A673 (cell line): Measurements from ENCODE around the gene CTSC. TPM values are rescaled to one million over a fixed set of nuclear protein-coding genes. Genes with fewer than 3 reads are reported as not detected.

Source experiments
- BruUV-seq: library from RNA; stranded (reverse); fragments of 400-500 nt; replicated peaks from 2 replicates; lab custom pipeline; 2021; lab: Mats Ljungman, UMichigan
- CTCF ChIA-PET: fragments of 300-600 bp; sonication (Branson Sonifier 250); formaldehyde crosslinking; loops from one replicate; lab custom pipeline; 2022; ENCODE audit warnings: antibody characterized with exemption; lab: Charles Lee
- POLR2A ChIA-PET: fragments of 300-600 bp; sonication (Branson Sonifier 250); formaldehyde crosslinking; loops from one replicate; lab custom pipeline; 2022; ENCODE audit warnings: antibody characterized with exemption; ENCODE audit not compliant: low non-redundant PET; lab: Charles Lee
- DNase-seq: peaks from one replicate; pipeline ENCODE4 v3.0.0-alpha.2; 2015; ENCODE audit warnings: low spot score
- H3K27ac ChIP-seq: fragments of 200-600 bp; sonication (generic); 2 replicates; pipeline ENCODE4 v1.5.1; 2016; ENCODE audit warnings: mixed run types, low read depth, mild to moderate bottlenecking, mixed read lengths, antibody characterized with exemption, low read length; ENCODE audit not compliant: poor library complexity, severe bottlenecking
- H3K27me3 ChIP-seq: fragments of 200-600 bp; sonication (generic); replicated peaks from 2 replicates; pipeline ENCODE4 v1.6.1; 2017; ENCODE audit warnings: mixed run types, low read depth, mild to moderate bottlenecking, mixed read lengths, antibody characterized with exemption, low read length; ENCODE audit not compliant: insufficient read depth, poor library complexity
- H3K36me3 ChIP-seq: fragments of 200-600 bp; sonication (generic); 2 replicates; pipeline ENCODE4 v1.6.1; 2016; ENCODE audit warnings: mixed run types, mild to moderate bottlenecking, mixed read lengths, antibody characterized with exemption, low read length; ENCODE audit not compliant: insufficient read depth, poor library complexity, severe bottlenecking
- H3K4me1 ChIP-seq: fragments of 200-600 bp; sonication (generic); 2 replicates; pipeline ENCODE4 v1.6.1; 2017; ENCODE audit warnings: mixed run types, mild to moderate bottlenecking, mixed read lengths, antibody characterized with exemption, low read length; ENCODE audit not compliant: insufficient read depth, poor library complexity, severe bottlenecking
- H3K4me3 ChIP-seq: fragments of 200-600 bp; sonication (generic); 2 replicates; pipeline ENCODE4 v1.5.1; 2016; ENCODE audit warnings: low read depth, mixed run types, mild to moderate bottlenecking, mixed read lengths, low read length; ENCODE audit not compliant: poor library complexity, severe bottlenecking
- H3K9me3 ChIP-seq: fragments of 200-600 bp; sonication (generic); 2 replicates; pipeline ENCODE4 v1.6.1; 2016; ENCODE audit warnings: mixed run types, low read depth, mild to moderate bottlenecking, mixed read lengths, antibody characterized with exemption, low read length; ENCODE audit not compliant: poor library complexity, severe bottlenecking
- EZH2 ChIP-seq: fragments of 200-600 bp; sonication (generic); IDR thresholded peaks from 2 replicates; pipeline ENCODE4 v1.6.1; 2017; ENCODE audit warnings: borderline replicate concordance, low read depth, mild to moderate bottlenecking, mixed read lengths, antibody characterized with exemption, low read length; ENCODE audit not compliant: poor library complexity, severe bottlenecking
- intact Hi-C: fragments of 100-400 bp; cut with micrococcal nuclease; formaldehyde crosslinking; loops from one replicate; pipeline ENCODE4 v1.10.0; 2022; ENCODE audit not compliant: unreplicated experiment
- total RNA-seq: library from RNA; stranded (reverse); gene quantifications from 2 replicates; pipeline ENCODE4 v1.2.3, GENCODE V29; 2021
- TF ChIP-seq, protein P1 (sequence below): fragments of 300-800, 200-600 bp; sonication (generic); conservative IDR thresholded peaks from 2 replicates; pipeline ENCODE4 v1.5.1; 2017; ENCODE audit warnings: low read depth, mild to moderate bottlenecking, antibody characterized with exemption, low read length, moderate library complexity, mixed read lengths

The CTSC gene
- total RNA-seq, 1 experiment from 2014 or later: 116 TPM

DNA sequence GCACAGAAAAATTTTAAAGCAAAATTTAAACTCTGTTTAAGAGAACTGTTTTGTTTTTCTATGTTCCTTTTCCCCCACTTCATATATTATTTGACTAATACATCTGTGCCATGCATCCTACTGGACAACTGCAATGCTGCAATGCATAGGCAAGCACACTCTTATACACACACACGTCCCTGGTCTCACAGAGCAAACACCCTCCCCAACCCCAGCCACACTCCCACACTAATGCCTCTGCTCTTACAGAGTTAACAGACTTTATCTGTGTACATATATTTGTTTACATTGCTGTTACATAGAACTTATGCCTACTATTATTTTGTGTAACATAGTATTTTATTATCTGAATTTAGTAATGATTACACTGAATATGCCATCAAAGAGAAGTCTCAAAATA, 25.5 kb upstream of the CTSC start:
- TF ChIP-seq, protein P1, sequence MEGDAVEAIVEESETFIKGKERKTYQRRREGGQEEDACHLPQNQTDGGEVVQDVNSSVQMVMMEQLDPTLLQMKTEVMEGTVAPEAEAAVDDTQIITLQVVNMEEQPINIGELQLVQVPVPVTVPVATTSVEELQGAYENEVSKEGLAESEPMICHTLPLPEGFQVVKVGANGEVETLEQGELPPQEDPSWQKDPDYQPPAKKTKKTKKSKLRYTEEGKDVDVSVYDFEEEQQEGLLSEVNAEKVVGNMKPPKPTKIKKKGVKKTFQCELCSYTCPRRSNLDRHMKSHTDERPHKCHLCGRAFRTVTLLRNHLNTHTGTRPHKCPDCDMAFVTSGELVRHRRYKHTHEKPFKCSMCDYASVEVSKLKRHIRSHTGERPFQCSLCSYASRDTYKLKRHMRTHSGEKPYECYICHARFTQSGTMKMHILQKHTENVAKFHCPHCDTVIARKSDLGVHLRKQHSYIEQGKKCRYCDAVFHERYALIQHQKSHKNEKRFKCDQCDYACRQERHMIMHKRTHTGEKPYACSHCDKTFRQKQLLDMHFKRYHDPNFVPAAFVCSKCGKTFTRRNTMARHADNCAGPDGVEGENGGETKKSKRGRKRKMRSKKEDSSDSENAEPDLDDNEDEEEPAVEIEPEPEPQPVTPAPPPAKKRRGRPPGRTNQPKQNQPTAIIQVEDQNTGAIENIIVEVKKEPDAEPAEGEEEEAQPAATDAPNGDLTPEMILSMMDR: no peak
- no peak for TF ChIP-seq EZH2
- ChIA-PET CTCF (no interaction called here), POLR2A (no interaction called here)
- Histone ChIP-seq H3K27me3 (no peaks in the 10 kb centered on the region), H3K36me3 (no peaks in the 10 kb centered on the region), H3K4me1 (peaks cover 5% of the 10 kb centered on the region), H3K27ac (no peak overlapping the region), H3K4me3 (no peak overlapping the region), H3K9me3 (no peaks in the 10 kb centered on the region)
- intact Hi-C loops: no loop called here
- DNase-seq: no peak
- no TSS peak for BruUV-seq

DNA sequence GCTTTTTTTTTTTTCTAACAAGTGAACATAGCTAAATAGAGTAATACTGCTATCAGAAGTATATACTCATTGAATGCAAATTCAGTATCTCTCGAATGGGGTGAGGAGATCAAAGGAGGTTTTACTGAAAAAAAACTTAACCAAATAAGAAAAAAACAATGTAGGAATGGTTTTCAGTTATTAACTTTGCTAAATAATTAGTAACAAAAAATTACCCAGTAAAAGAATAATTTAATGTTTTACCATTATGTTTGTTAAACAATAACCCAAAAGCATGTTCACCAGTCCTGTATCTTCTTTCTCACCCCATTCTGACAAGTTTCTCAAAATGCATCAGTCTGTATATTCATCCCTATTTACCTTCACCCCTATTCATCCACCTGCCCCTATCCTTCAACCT, 22.6 kb upstream of the CTSC start:
- no TSS peak for BruUV-seq
- Histone ChIP-seq H3K4me1 (peaks cover 15% of the 10 kb centered on the region), H3K27me3 (no peaks in the 10 kb centered on the region), H3K9me3 (no peaks in the 10 kb centered on the region), H3K4me3 (no peak overlapping the region), H3K27ac (no peak overlapping the region), H3K36me3 (no peaks in the 10 kb centered on the region)
- intact Hi-C loops: no loop called here
- ChIA-PET POLR2A (no interaction called here), CTCF (no interaction called here)
- no peak for DNase-seq
- TF ChIP-seq, protein P1: no peak
- no peak for TF ChIP-seq EZH2

DNA sequence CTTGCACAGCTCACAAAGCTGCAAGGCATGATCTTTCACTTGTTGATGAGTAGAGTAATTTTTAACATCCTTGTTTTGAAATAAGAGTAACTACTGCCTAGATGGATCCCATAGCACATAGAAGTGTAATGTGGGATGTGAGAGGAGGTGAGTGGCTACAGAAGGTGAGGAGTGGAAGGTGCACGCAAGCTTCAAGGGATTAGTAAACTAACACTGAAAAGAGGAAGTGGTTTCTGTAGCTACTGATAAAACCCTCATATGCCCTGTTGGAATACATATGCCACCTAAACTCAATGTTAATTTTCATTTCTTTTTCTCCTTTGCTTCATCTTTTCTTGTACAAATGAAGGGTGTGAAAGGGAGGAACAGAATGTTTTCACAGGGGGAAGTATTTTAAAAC, 22.0 kb upstream of the CTSC start:
- Histone ChIP-seq H3K9me3 (no peaks in the 10 kb centered on the region), H3K27me3 (no peaks in the 10 kb centered on the region), H3K36me3 (no peaks in the 10 kb centered on the region), H3K4me1 (peaks cover 15% of the 10 kb centered on the region), H3K4me3 (no peak overlapping the region), H3K27ac (no peak overlapping the region)
- TF ChIP-seq, protein P1: no peak
- TF ChIP-seq EZH2: no peak
- no peak for DNase-seq
- POLR2A ChIA-PET: no interaction called here
- intact Hi-C loops: no loop called here
- BruUV-seq: no TSS peak
- CTCF ChIA-PET: no interaction called here
